IMR-90 (cell line): ENCODE results near the gene C22orf39. TPM values are rescaled to one million over a fixed set of nuclear protein-coding genes. Genes with fewer than 3 reads are reported as not detected.

Source experiments
- ATAC-seq: fragments of 200-7000 bp; cut with Tn5 transposase; 2 replicates; pipeline ENCODE4 v1.9.1; 2020; ENCODE audit warnings: low read depth, mild to moderate bottlenecking, moderate library complexity
- BruUV-seq: library from RNA; stranded (reverse); fragments of 400-500 nt; replicated peaks from 2 replicates; lab custom pipeline; 2021; lab: Mats Ljungman, UMichigan
- CTCF ChIA-PET: fragments of 300-600 bp; formaldehyde crosslinking; extraction: SDS; loops from one replicate; lab custom pipeline; 2021; ENCODE audit warnings: antibody characterized with exemption; lab: Yijun Ruan, JAX
- POLR2A ChIA-PET: fragments of 300-600 bp; sonication (Branson Sonifier 250); formaldehyde crosslinking; loops from one replicate; lab custom pipeline; 2022; ENCODE audit warnings: antibody characterized with exemption; ENCODE audit not compliant: unreplicated experiment; lab: Charles Lee
- DNase-seq: peaks from one replicate; pipeline ENCODE4 v3.0.0; 2013
- H2AFZ ChIP-seq: replicated peaks from 2 replicates; pipeline ENCODE3; 2013; ENCODE audit warnings: low read length, mild to moderate bottlenecking; ENCODE audit not compliant: poor library complexity
- H2AK5ac ChIP-seq: 2 replicates; pipeline ENCODE4 v1.6.1; 2013; ENCODE audit warnings: low read depth, low read length, inconsistent platforms
- H2AK9ac ChIP-seq: replicated peaks from 2 replicates; pipeline ENCODE3; 2013; ENCODE audit warnings: mild to moderate bottlenecking, low read depth, low read length, moderate library complexity; ENCODE audit not compliant: poor library complexity
- H2BK120ac ChIP-seq: 2 replicates; pipeline ENCODE4 v1.6.1; 2013; ENCODE audit warnings: low read depth, low read length, inconsistent platforms
- H2BK15ac ChIP-seq: 3 replicates; pipeline ENCODE4 v1.6.1; 2013; ENCODE audit warnings: low read depth, low read length, inconsistent platforms
- H2BK20ac ChIP-seq: 2 replicates; pipeline ENCODE4 v1.6.1; 2013; ENCODE audit warnings: low read depth, mild to moderate bottlenecking, inconsistent platforms, low read length, moderate library complexity
- H2BK5ac ChIP-seq: 2 replicates; pipeline ENCODE4 v1.6.1; 2013; ENCODE audit warnings: mild to moderate bottlenecking, low read depth, low read length, inconsistent platforms; ENCODE audit not compliant: poor library complexity, severe bottlenecking
- H3K14ac ChIP-seq: replicated peaks from 2 replicates; pipeline ENCODE4 v1.6.1; 2013; ENCODE audit warnings: low read depth, low read length, inconsistent platforms
- H3K18ac ChIP-seq: 2 replicates; pipeline ENCODE4 v1.6.1; 2013; ENCODE audit warnings: low read depth, low read length, control low read depth
- H3K23ac ChIP-seq: 2 replicates; pipeline ENCODE4 v1.6.1; 2013; ENCODE audit warnings: low read depth, low read length, inconsistent platforms
- H3K27ac ChIP-seq: 2 replicates; pipeline ENCODE4 v1.5.1; 2013; ENCODE audit warnings: mild to moderate bottlenecking, control low read depth, low read length; ENCODE audit not compliant: insufficient read depth
- H3K27me3 ChIP-seq: 2 replicates; pipeline ENCODE4 v1.6.1; 2013; ENCODE audit warnings: low read length; ENCODE audit not compliant: control insufficient read depth, insufficient read depth
- H3K36me3 ChIP-seq: 2 replicates; pipeline ENCODE4 v1.6.1; 2013; ENCODE audit warnings: low read length, mixed read lengths; ENCODE audit not compliant: control insufficient read depth, insufficient read depth
- H3K4ac ChIP-seq: 2 replicates; pipeline ENCODE4 v1.6.1; 2013; ENCODE audit warnings: low read depth, low read length, inconsistent platforms
- H3K4me1 ChIP-seq: 2 replicates; pipeline ENCODE4 v1.6.1; 2013; ENCODE audit warnings: low read length, mixed read lengths; ENCODE audit not compliant: control insufficient read depth, insufficient read depth
- H3K4me2 ChIP-seq: 2 replicates; pipeline ENCODE4 v1.6.1; 2013; ENCODE audit warnings: low read depth, mild to moderate bottlenecking, control low read depth, low read length, moderate library complexity
- H3K4me3 ChIP-seq: 2 replicates; pipeline ENCODE4 v1.5.1; 2013; ENCODE audit warnings: low read depth, mild to moderate bottlenecking, control low read depth, low read length, moderate library complexity; ENCODE audit not compliant: insufficient read depth
- H3K56ac ChIP-seq: 2 replicates; pipeline ENCODE4 v1.6.1; 2013; ENCODE audit warnings: low read length, inconsistent platforms; ENCODE audit not compliant: insufficient read depth; ENCODE audit errors: extremely low read depth
- H3K79me1 ChIP-seq, 2 experiments: 2 replicates each; pipeline ENCODE4 v1.6.1; 2013; ENCODE audit warnings: low read length in 2 of 2, inconsistent platforms in 1 of 2, low read depth in 1 of 2
- H3K9ac ChIP-seq: 2 replicates; pipeline ENCODE4 v1.6.1; 2013; ENCODE audit warnings: low read depth, low read length, control low read depth
- H3K9me1 ChIP-seq: 2 replicates; pipeline ENCODE4 v1.6.1; 2013; ENCODE audit warnings: low read length, inconsistent platforms; ENCODE audit not compliant: insufficient read depth
- H3K9me3 ChIP-seq: 2 replicates; pipeline ENCODE4 v1.6.1; 2013; ENCODE audit warnings: low read length; ENCODE audit not compliant: control insufficient read depth, insufficient read depth
- H4K20me1 ChIP-seq: 2 replicates; pipeline ENCODE4 v1.6.1; 2013; ENCODE audit warnings: low read length, inconsistent platforms; ENCODE audit not compliant: insufficient read depth
- H4K5ac ChIP-seq: 2 replicates; pipeline ENCODE4 v1.6.1; 2013; ENCODE audit warnings: mild to moderate bottlenecking, low read depth, low read length, control low read depth
- H4K8ac ChIP-seq, 2 experiments: 2 replicates each; pipeline ENCODE4 v1.6.1; 2013; ENCODE audit warnings: low read depth in 2 of 2, low read length in 2 of 2, control low read depth in 1 of 2, inconsistent platforms in 1 of 2
- H4K91ac ChIP-seq: 2 replicates; pipeline ENCODE4 v1.6.1; 2013; ENCODE audit warnings: low read depth, low read length, inconsistent platforms; ENCODE audit not compliant: insufficient read depth
- BHLHE40 ChIP-seq: fragments of 150-350 bp; IDR thresholded peaks from 2 replicates; pipeline ENCODE4 v1.6.1; 2016; ENCODE audit warnings: mild to moderate bottlenecking, low read depth, low read length
- CEBPB ChIP-seq: IDR thresholded peaks from 2 replicates; pipeline ENCODE4 v1.6.1; 2012; ENCODE audit warnings: low read depth, low read length, improper control_type of control experiment
- CHD1 ChIP-seq: IDR thresholded peaks from 2 replicates; pipeline ENCODE4 v1.6.1; 2012; ENCODE audit warnings: low read depth, low read length, improper control_type of control experiment
- CTCF ChIP-seq: conservative IDR thresholded peaks from 2 replicates; pipeline ENCODE4 v1.5.1; 2012; ENCODE audit warnings: mild to moderate bottlenecking, low read depth, low read length, improper control_type of control experiment
- ELK1 ChIP-seq: fragments of 150-350 bp; IDR thresholded peaks from 2 replicates; pipeline ENCODE4 v1.6.1; 2016; ENCODE audit warnings: low read depth, mild to moderate bottlenecking, low read length, moderate library complexity, borderline replicate concordance
- MXI1 ChIP-seq: IDR thresholded peaks from 2 replicates; pipeline ENCODE4 v1.6.1; 2012; ENCODE audit warnings: low read depth, mild to moderate bottlenecking, low read length, moderate library complexity, borderline replicate concordance
- NFE2L2 ChIP-seq: fragments of 150-350 bp; IDR thresholded peaks from 2 replicates; pipeline ENCODE4 v1.6.1; 2016; ENCODE audit warnings: low read depth, mild to moderate bottlenecking, low read length
- RAD21 ChIP-seq: IDR thresholded peaks from 2 replicates; pipeline ENCODE4 v1.6.1; 2012; ENCODE audit warnings: low read length, improper control_type of control experiment
- RCOR1 ChIP-seq: IDR thresholded peaks from 2 replicates; pipeline ENCODE4 v1.6.1; 2012; ENCODE audit warnings: mild to moderate bottlenecking, low read length, improper control_type of control experiment; ENCODE audit not compliant: insufficient replicate concordance
- RFX5 ChIP-seq: IDR thresholded peaks from 2 replicates; pipeline ENCODE4 v1.8.0; 2012; ENCODE audit warnings: low read depth, mild to moderate bottlenecking, low read length, moderate library complexity
- SMC3 ChIP-seq: fragments of 150-350 bp; IDR thresholded peaks from 2 replicates; pipeline ENCODE4 v1.6.1; 2016; ENCODE audit warnings: low read depth, mild to moderate bottlenecking, antibody characterized with exemption, low read length, moderate library complexity
- USF2 ChIP-seq: fragments of 150-350 bp; IDR thresholded peaks from 2 replicates; pipeline ENCODE4 v1.6.1; 2017; ENCODE audit warnings: mild to moderate bottlenecking, antibody characterized with exemption, low read length, low read depth
- WGBS, 2 experiments: methylation state at CpG; one replicate each; pipeline versions ENCODE4 v1.1.5 to v1.1.7; 2013; ENCODE audit warnings: missing lambda C conversion rate in 2 of 2; ENCODE audit not compliant: insufficient read length in 1 of 2; ENCODE audit errors: extremely low coverage in 2 of 2; 5-methylcytosine and 5-hydroxymethylcytosine counted together
- dilution Hi-C: fragments of 300-500 bp; cut with HindIII; formaldehyde crosslinking; loops from one replicate; pipeline ENCODE4 v1.14.3; 2018; ENCODE audit warnings: low sequenced_read_pairs; ENCODE audit not compliant: unreplicated experiment
- in situ Hi-C: fragments of 300-500 bp; cut with MboI; formaldehyde crosslinking; loops from 3 replicates; pipeline ENCODE4 v1.14.3; 2019; ENCODE audit warnings: low sequenced_read_pairs, inconsistent platforms, mixed read lengths
- intact Hi-C: fragments of 100-400 bp; cut with micrococcal nuclease; formaldehyde crosslinking; loops from 2 replicates; pipeline ENCODE4 v1.10.0; 2022
- polyA plus RNA-seq, 3 experiments: library from polyadenylated mRNA; depleted of rRNA; stranded (reverse); fragments of >200 nt; gene quantifications; 2 replicates each; pipeline ENCODE4 v1.2.3, GENCODE V29; 2012; ENCODE audit warnings: low replicate concordance in 1 of 3
- total RNA-seq: library from RNA; depleted of rRNA; stranded (reverse); fragments of >200 nt; gene quantifications from 2 replicates; pipeline ENCODE4 v1.2.3, GENCODE V29; 2012

Gene C22orf39
- total and polyA plus RNA-seq, 2 of the 4 experiments (the other 2 are of a cell fraction) = 8.2 to 8.9 TPM

GRCh38 chr22:19467912-19468311, 20.4 kb upstream of the C22orf39 start:
- Histone ChIP-seq H2BK5ac (no peak overlapping the region), H2BK20ac (no peak overlapping the region), H3K27me3 (no peaks in the 10 kb centered on the region), H4K8ac (no peak overlapping the region), H3K9ac (no peak overlapping the region), H3K4ac (no peak overlapping the region), H3K56ac (no peak overlapping the region), H3K79me1 (peaks cover 19 to 46% of the 10 kb centered on the region in 2 experiments), H3K23ac (no peak overlapping the region), H4K5ac (no peak overlapping the region), H3K9me3 (no peaks in the 10 kb centered on the region), H3K27ac (no peak overlapping the region), H3K4me3 (no peak overlapping the region), H2BK120ac (no peak overlapping the region), H3K36me3 (peaks cover 78% of the 10 kb centered on the region), H3K18ac (no peak overlapping the region), H3K4me1 (peaks cover 8% of the 10 kb centered on the region; the same call in 1 of the 2 replicates), H2BK15ac (no peak overlapping the region), H4K91ac (no peak overlapping the region), H2AFZ (no peak overlapping the region), H3K9me1 (peaks cover 14% of the 10 kb centered on the region), H4K20me1 (peaks cover 33% of the 10 kb centered on the region), H2AK5ac (no peak overlapping the region), H3K4me2 (no peak overlapping the region), H2AK9ac (no peak overlapping the region), H3K14ac (no peak overlapping the region)
- CTCF ChIA-PET = no interaction called here
- no peak for DNase-seq
- no peak for TF ChIP-seq CEBPB
- TF ChIP-seq NFE2L2 = no peak
- TF ChIP-seq RFX5 = no peak
- no peak for TF ChIP-seq BHLHE40
- no peak for TF ChIP-seq SMC3
- TF ChIP-seq RAD21 = no peak
- no peak for TF ChIP-seq USF2
- TF ChIP-seq CHD1 = no peak
- TF ChIP-seq CTCF = no peak
- no peak for TF ChIP-seq ELK1
- no peak for TF ChIP-seq RCOR1
- TF ChIP-seq MXI1 = no peak
- no peak for ATAC-seq
- no CpG with 5 or more reads among the region's 6 CpGs for WGBS, 2 experiments
- in situ Hi-C loops (no loop called here), intact Hi-C loops (no loop called here), dilution Hi-C loops (no loop called here)
- BruUV-seq = no TSS peak
- POLR2A ChIA-PET = no interaction called here
